Measurements from ENCODE around the gene UBE2V1.

Gene UBE2V1

DNA sequence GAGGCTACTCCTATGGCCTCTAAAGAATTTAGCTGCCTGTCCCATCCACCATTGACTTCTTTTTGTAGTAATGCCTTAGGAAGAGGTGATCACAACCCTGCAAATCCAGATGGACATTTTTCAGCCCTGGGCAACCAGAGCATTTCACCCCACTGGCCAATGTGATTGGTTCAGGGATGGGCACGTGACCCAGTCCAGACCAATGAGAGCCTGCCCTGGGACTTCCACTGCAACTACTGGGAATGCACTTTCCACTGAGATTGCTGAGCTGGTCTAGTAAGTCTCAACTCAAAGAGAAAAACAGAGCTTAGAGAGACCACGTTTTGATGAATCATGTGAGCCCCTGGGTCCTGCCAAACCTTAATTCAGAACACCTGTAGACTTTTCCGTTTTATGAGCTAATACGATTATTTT lies 8.9 kb upstream of the UBE2V1 start:
- H2AFZ ChIP-seq = no peak overlapping the region
- no peak for TF ChIP-seq CTCF (IDR thresholded peaks at IDR 0.05)
- no peaks in the 10 kb centered on the region for H3K27me3 ChIP-seq (ENCODE audit: control insufficient read depth, insufficient read depth, low read length)
- H3K9me3 ChIP-seq (ENCODE audit: control insufficient read depth, low read length) = no peaks in the 10 kb centered on the region
- no peak overlapping the region for H3K4me3 ChIP-seq (ENCODE audit: low read depth, low read length)
- H3K4me2 ChIP-seq (ENCODE audit: low read length) = no peak overlapping the region
- peaks cover 17% of the 10 kb centered on the region for H3K4me1 ChIP-seq
- H3K27ac ChIP-seq = peak overlapping the region; percentile 67
- peaks cover 3% of the 10 kb centered on the region for H3K79me2 ChIP-seq
- no peaks in the 10 kb centered on the region for H3K36me3 ChIP-seq (ENCODE audit: control insufficient read depth, insufficient read depth, low read length)
- no peak overlapping the region for H3K9ac ChIP-seq

GRCh38 chr20:50120935-50121693 lies 8.2 kb upstream of the UBE2V1 start:
- no peak overlapping the region for H3K4me3 ChIP-seq (ENCODE audit: low read depth, low read length)
- peak overlapping the region; percentile 5 for H3K4me2 ChIP-seq (ENCODE audit: low read length)
- no peaks in the 10 kb centered on the region for H3K27me3 ChIP-seq (ENCODE audit: control insufficient read depth, insufficient read depth, low read length)
- H3K79me2 ChIP-seq = peaks cover 3% of the 10 kb centered on the region
- H3K9me3 ChIP-seq (ENCODE audit: control insufficient read depth, low read length) = no peaks in the 10 kb centered on the region
- peak overlapping the region; percentile 19 for H2AFZ ChIP-seq
- H3K4me1 ChIP-seq = peaks cover 13% of the 10 kb centered on the region
- TF ChIP-seq CTCF (IDR thresholded peaks at IDR 0.05) = peak; percentile 97
- peak overlapping the region; percentile 67 for H3K27ac ChIP-seq
- no peak overlapping the region for H3K9ac ChIP-seq
- no peaks in the 10 kb centered on the region for H3K36me3 ChIP-seq (ENCODE audit: control insufficient read depth, insufficient read depth, low read length)

DNA sequence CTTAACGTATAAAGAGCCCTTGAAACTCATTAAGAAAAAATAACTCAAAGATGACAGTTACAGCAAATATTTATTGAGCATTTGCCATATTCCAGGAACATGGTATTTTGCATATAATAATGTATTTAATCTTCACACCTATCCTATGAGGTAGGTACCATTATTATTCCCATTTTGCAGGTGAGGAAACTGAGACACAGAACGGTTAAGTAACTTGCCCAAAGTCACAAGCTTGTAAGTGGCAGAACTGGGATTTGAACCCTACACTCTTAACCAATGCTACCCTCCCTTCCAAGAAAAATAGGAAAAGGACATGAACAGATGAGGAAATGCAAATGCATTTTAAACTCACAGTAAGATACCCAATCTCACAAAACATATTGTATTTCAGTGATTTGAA lies 5.3 kb upstream of the UBE2V1 start:
- Histone ChIP-seq H3K9ac (no peak overlapping the region), H3K79me2 (peaks cover 6% of the 10 kb centered on the region), H3K9me3 (ENCODE audit: control insufficient read depth, low read length) (no peaks in the 10 kb centered on the region), H3K27me3 (ENCODE audit: control insufficient read depth, insufficient read depth, low read length) (no peaks in the 10 kb centered on the region), H3K4me1 (peaks cover 19% of the 10 kb centered on the region), H3K4me3 (ENCODE audit: low read depth, low read length) (no peak overlapping the region), H3K4me2 (ENCODE audit: low read length) (no peak overlapping the region), H3K36me3 (ENCODE audit: control insufficient read depth, insufficient read depth, low read length) (no peaks in the 10 kb centered on the region), H3K27ac (no peak overlapping the region), H2AFZ (no peak overlapping the region)
- TF ChIP-seq CTCF (IDR thresholded peaks at IDR 0.05) = no peak

DNA sequence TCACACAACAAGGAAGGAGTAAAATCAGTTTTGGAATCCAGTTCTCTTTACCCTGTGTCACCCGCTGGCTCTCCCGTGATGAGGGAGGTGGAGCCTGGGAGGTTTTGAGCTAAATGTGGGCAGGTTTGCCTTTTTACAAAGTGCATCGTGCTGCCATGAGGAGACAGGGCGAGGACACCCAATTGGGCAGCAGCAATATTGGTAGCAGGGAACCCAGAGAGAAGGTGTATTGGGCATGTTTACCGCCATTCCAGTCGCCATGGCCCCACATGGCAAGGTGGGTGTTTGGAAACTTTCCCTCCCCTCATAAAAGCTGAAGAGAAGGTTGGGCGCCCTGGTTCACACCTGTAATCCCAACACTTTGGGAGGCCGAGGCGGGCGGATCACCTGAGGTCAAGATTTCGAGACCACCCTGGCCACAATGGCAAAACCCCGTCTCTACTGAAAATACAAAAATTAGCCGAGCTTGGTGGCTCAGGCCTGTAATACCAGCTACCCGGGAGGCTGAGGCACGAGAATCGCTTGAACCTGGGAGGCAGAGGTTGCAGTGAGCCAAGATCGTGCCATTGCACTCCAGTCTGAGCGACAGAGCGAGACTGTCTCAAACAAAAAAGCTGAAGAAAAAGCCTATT lies 3.5 kb upstream of the UBE2V1 start:
- peak overlapping the region; percentile 63 for H3K4me3 ChIP-seq (ENCODE audit: low read depth, low read length)
- peak overlapping the region; percentile 76 for H3K4me2 ChIP-seq (ENCODE audit: low read length)
- H3K27ac ChIP-seq = peak overlapping the region; percentile 52
- TF ChIP-seq CTCF (IDR thresholded peaks at IDR 0.05) = no peak
- no peaks in the 10 kb centered on the region for H3K27me3 ChIP-seq (ENCODE audit: control insufficient read depth, insufficient read depth, low read length)
- H3K79me2 ChIP-seq = peaks cover 16% of the 10 kb centered on the region
- no peak overlapping the region for H3K9ac ChIP-seq
- H3K36me3 ChIP-seq (ENCODE audit: control insufficient read depth, insufficient read depth, low read length) = no peaks in the 10 kb centered on the region
- no peaks in the 10 kb centered on the region for H3K9me3 ChIP-seq (ENCODE audit: control insufficient read depth, low read length)
- H2AFZ ChIP-seq = peak overlapping the region; percentile 83
- H3K4me1 ChIP-seq = peaks cover 22% of the 10 kb centered on the region
